Left kidney (tissue), 8 donors: Measurements from ENCODE around the gene MAGEB17. TPM values are rescaled to one million over a fixed set of nuclear protein-coding genes. Genes with fewer than 3 reads are reported as not detected.
A peak's percentile ranks its signal among the peaks of the same experiment; 100 is the strongest.
"Not testable (repeated sequence)": the region's sequence is repeated elsewhere in the genome, so short reads cannot be mapped to it uniquely, and the experiment has no call there.

Source experiments
- DNase-seq: peaks from one replicate; pipeline ENCODE4 v3.0.0-alpha.2; 2013
- long read RNA-seq, 8 donors: transcript quantifications; one replicate each; lab custom pipeline, GENCODE V29; 2026
- polyA plus RNA-seq: library from polyadenylated mRNA; unstranded; fragments of 120-200 nt; gene quantifications from one replicate; pipeline ENCODE4 v1.2.1, GENCODE V29; 2013; ENCODE audit not compliant: insufficient read length

The MAGEB17 gene, protein sequence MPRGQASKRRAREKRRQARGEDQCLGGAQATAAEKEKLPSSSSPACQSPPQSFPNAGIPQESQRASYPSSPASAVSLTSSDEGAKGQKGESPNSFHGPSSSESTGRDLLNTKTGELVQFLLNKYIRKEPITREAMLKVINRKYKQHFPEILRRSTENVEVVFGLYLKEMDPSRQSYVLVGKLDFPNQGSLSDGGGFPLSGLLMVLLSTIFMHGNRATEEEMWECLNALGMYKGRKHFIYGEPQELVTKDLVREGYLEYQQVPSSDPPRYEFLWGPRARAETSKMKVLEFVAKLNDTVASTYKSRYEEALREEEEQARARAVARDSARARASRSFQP
- polyA plus RNA-seq: 0.22 TPM
- long read RNA-seq, donor 1: 0 reads
- long read RNA-seq, donor 2: 0 reads
- long read RNA-seq, donor 3: 0 reads
- long read RNA-seq, donor 4: 0 reads
- long read RNA-seq, donor 5: 0 reads
- long read RNA-seq, donor 6: 0 reads
- long read RNA-seq, donor 7: 0 reads
- long read RNA-seq, donor 8: 0 reads

DNA sequence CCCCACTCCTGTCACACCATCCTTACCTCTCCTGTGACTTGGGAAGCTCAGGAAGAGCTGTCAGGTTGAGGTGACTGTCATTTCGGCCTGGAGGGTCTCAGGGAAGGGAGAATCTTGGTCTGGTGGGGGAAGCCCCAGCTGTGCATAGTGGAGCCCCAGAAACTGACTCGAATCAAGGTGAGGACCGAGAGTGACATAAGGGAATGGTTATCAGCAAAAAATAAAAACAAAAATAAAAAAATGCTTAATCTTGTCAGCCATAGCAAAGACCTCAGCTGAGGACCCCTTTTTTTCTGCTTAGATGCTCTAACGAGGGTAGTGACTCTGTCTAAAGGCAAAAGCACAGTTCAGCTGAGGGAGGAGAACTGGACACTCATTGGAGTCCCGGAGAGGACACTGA is at the start of gene MAGEB17:
Gene MAGEB17 (plus strand): TSS at position 301 of the 400 bp plus-strand sequence. CDS start 2,902 bp downstream, outside the sequence.
- no peak for DNase-seq

DNA sequence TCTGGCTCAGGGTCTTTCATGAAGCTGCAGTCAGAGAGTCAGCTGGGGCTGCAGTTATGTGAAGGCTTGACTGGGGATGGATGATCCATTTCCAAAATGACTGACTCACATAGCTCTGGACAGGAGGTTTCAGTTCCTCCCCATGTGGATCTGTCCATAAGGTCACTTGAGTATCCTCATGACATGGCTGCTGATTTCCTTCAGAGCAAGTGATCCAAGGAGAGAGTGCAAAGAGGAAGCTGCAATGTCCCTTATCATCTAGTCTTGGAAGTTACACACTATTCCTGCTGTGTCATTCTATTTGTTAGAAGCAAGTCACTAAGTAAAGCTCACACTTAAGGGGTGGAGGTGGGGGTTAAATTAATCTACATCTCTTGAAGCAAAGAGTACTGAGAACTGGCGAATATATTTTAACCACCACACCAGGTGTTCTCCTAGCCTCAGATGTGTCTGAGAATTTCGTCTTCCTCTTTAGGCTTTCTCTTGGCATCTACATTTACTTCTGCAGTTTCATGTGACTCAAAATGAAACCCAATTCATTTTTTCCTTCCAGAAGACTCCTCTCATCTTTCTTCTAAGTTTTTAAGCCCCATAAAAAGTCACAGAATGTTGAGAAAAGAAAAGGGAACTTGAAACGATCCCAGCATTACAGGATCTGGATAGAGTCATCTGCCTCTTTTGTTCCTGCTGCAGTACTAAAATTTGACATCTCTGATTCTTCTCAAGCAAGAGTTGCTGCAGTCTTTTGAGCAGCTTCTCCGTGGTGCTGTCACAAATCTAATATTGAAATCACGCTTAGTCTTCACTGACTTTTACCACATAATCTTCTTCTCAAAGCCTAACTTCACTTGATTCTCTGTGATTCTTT is 47.7 kb upstream of the MAGEB17 start:
- no peak for DNase-seq

DNA sequence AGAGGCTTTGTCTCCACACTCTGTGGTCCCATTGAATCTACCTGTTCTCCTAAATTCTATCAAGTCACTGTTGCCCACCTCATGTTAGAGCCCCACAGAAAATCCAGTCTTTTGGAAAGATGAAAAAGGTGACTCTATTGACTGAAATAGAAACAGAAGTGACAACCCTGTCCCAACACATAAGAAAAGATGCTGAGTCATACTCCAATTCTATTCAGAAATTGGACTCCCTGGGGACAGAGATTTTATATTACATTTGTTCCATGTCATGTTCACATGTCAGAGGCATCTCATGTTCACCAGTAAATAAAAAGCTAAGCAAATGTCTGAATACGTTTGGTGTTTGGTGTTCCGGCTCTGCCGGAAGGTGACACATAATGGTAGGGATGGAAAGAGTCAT is 46.9 kb upstream of the MAGEB17 start:
- DNase-seq: no peak

DNA sequence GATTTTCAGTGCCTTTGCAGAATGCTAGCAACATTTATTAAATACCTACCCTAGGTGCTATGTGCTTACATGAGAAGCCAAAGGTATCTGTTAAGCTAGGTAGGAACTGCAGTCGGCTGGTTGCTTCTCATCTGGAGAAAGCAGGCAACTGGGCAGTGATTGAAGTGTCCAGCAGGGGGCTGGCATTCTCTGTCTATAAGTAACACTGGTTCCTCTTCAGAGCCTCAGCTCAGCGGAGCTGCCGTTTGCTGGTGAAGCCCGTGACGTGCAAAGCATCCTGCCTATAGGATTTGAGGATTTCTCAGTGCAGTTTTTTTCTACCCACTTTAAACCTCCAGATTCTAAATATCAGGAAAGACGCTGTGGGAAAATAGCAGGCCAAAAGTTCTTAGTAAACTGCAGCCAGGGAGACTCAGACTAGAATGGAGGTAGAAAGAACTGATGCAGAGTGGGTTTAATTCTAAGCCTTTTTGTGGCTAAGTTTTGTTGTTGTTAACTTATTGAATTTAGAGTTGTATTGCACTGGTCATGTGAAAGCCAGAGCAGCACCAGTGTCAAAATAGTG is 44.0 kb upstream of the MAGEB17 start, which contains the start of gene GRPR:
Gene GRPR (plus strand): TSS at position 344 of the 565 bp plus-strand sequence. CDS start 389 bp downstream, outside the sequence.
- DNase-seq: peak; percentile 72

DNA sequence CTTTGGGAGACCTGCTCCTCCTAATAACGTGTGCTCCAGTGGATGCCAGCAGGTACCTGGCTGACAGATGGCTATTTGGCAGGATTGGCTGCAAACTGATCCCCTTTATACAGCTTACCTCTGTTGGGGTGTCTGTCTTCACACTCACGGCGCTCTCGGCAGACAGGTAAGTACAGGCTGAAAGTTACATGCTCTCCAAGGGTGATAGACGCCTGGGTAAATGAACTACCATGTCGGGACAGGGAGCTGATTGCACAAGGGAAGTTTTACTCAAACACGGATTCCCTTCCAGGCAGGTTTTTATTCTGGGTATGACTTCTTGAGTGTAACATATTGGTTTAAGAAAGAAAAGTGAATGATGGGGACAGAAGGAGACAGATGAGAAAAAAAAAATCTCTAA is 43.1 kb upstream of the MAGEB17 start:
- no peak for DNase-seq

DNA sequence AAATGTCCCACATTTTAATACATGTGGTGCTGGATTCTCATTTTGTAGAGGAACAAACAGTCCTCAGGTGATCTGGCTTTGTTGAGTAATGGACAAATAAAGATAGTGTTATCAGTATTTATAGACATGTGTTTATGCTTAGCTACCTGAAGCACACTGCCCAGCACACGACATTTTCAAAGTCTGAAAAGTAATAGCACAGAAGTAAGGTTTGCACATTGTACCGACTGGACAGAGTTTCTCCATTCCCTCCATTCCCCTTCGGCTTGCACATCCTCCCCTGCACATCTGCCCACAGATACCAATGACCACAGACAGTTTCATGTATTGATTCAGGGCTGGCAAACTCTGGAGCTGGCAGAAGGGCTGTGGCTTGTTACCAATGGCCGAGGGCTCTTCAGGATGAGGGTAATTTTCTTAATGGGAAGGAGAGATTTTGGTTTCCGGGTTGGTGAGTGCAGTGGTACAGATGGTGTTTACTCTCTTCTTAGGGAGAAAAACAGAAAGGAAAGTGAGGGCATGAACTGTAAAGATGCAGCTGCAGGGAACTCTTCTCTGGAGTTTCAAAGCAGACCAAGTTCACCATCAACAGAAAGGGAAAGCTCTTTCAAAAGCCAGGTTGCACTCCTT is 41.6 kb upstream of the MAGEB17 start:
- no peak for DNase-seq

DNA sequence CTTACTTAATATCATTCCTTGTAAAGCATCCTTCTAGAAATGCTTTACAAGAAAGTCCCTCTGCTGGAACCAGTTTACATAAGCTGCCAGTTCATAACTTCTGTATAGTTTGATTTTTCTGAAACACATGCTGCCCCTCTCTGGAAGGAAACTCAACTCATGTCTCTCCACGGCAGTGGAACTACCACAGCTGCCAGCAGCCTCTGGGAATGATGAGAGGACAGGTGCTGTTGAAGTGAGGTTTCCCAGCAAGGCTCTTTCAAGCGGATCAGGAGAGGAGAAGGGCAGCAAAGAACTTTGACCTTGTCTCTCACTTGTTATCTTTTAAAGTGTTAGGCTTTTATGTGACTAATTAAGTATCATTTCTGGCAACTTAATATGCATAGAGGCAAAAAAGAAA is 36.6 kb upstream of the MAGEB17 start:
- DNase-seq: no peak

DNA sequence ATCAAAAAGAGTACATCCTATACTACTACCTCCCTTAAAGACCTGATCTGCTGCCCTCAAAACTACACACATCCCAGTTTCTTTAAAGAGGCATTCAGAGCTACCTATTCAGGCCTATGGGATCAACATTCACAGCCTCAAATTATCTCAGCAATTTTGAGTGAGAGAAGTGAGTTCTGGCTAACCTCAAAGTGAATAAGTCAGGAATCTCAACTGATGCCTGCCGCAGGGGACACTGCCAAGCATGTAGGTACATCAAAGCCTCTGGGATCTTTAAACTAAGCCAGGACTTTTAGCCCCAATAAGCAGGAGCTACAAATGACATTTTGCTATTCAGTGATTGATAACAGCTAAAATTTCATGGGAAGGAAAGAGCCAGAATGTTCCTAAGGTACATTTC is 32.3 kb upstream of the MAGEB17 start:
- no peak for DNase-seq

DNA sequence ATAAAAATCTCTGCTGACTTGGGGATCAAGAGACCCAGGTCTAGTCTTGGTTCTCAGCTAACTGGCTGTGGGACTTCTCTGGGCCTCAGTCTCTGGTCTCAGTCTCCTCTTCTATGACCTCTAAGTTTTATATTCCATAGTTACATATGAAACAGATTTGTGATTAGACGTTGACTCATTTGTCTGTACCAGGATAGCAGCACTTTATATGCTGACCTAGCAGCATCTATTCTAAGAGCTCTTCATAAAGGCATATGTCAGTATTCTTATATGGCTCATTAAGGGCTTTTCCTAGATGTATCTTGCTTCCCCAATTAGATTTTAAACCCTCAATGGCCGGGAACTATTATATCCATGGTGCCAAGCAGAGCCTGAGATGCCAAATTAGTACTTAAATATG is 31.2 kb upstream of the MAGEB17 start:
- DNase-seq: no peak

DNA sequence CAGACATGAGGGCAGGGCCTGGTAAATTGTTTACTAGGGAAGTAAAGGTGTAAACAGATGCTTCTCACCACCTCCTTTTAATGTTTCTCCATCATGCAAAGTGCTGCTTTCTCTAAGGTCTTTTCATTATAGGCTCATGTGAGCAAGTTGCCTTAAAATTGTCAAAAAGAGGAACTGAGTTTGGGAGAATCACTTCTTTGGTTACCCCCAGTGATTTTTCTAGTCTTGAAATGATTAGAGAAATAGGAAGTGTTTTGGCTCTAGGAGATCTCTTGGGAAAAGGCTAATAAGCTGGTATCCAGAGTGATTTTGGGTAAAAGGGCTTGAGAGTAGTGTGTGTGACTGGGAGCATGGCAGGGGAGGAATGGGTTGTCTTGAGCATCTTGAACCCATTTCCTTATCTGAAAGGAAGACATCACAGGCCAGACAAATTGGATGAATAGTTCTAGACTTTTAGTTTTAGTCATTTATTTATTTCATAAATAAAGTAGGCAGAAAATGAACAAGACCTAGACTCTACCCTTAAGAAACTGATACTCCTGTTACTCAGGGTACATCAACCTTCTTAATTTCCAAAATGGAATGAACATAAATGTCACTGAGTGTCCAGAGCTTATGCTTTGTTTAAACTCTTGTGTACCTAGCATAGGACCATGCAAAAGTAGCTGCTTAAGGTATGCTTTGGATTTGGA is 29.7 kb upstream of the MAGEB17 start:
- DNase-seq: no peak

DNA sequence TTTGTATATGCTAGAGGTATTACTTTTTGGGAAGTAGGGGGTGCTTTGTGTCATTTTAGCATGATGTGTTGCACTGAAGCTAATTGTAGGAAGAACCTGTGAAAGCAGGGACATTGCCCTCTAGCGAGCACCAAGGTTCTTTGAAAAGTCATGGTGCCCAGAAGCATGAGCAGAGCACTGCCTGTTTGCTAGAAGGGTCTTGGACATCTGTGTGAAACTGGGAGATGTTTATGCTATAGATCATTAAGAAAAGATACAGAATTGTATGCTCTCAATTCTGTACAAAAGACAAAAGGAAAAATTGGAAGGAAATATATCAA is 29.2 kb upstream of the MAGEB17 start:
- DNase-seq: no peak

DNA sequence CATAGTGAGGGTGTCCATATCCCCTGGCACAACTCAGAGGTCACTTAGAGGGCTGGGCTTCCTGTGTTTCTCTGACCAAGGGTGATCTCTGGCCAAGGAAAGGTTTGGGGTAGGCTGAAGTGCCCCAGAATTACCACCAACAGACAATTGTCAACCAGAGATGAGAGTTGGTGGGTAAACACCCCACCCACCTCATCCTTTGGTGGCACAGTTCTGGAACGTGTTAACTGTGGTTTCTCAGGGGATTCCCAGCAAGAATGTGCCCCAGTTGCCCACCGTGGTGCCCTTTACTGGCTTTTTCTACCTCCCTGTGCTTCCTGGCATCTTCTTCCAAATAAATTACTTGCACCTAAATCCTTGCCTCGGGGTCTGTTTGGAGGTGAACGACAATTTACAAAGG is 26.8 kb upstream of the MAGEB17 start:
- DNase-seq: no peak

DNA sequence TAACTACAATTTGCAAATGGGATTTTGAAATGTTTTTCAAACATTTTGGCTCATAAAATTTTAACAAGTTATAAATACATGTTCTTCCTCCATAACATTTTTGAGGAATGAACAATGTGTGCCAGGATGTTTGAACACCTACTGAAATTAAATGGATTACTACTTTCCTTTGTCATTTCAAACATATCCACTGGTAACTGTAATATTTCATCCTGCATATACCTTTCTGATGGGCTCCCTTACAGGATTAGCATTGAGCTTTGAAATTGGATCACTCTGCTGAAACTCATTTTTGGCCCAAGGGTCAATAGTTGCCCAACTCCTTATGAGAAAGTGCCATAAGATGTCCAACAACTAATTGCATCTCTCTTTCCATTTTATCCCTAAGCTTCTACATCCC is 26.3 kb upstream of the MAGEB17 start:
- no peak for DNase-seq

DNA sequence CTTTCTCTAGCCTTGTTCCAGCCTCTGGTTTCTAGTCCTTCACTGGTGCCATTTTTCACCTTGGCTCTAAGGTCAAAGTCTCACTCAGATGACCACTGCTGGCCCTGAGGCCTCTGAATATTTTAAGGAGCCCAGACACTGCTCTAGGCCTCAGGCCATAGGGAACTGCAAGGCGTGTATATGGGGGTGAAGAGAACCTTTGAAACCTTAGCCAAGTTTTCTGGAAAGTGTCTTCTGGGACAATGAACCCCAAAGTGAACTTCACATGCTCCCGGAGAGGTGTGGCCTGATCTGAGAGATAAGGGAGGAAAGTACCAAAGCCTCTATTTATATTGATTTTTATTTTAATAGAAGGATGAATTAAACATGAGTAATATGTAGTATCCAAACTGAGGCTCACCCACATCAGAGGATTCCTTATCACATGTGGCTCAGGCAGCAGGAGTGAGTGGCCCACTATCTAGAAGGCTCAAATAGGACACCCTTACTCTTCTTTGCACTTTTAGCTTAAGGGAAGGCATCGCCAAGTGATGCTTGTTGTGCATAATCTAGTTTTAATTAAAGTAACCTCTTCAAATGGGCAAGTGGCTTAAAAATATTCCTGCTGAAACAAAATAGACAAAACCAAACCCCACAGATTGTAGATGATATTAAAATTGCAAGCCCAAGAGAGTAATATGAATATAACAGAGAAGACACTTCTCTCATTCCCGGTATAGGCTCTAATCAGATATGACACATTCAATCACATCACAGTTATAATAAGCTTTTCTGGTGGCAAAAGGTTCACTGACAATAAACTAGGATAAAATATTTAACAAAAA is 25.6 kb upstream of the MAGEB17 start:
- no peak for DNase-seq

DNA sequence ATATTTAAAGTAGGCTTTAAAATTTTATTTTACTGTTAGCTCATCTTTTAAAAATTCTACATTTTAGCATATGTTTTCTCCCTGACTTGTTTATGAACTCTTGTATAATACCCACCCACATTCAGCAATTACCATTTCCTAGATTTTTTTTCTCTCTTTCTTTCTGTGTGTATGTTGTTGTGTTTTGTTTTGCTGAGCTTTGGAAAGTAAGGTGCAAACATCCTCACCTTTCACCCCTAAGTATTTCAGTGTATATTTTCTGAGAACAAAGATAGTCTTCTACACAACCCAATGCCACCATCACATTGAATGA is 25.1 kb upstream of the MAGEB17 start:
- no peak for DNase-seq

DNA sequence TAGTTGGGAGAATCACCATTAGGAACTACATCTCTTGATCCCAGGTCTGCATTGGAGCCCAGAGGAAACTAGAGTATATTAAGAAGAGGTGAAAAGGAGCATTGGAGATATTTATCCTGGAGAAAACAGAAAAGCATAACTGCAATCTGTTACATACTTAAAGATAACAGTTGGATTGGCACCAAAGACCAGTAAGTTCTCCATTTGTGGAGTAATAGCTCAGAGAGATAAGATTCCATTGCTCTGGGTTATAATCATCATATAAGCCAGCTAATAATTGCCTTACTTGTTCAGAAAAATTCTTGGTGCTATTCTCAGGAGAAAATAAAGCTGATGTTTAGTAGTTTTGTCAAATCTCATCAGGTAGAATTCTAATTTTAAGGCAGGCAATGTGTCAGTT is 23.3 kb upstream of the MAGEB17 start:
- no peak for DNase-seq

DNA sequence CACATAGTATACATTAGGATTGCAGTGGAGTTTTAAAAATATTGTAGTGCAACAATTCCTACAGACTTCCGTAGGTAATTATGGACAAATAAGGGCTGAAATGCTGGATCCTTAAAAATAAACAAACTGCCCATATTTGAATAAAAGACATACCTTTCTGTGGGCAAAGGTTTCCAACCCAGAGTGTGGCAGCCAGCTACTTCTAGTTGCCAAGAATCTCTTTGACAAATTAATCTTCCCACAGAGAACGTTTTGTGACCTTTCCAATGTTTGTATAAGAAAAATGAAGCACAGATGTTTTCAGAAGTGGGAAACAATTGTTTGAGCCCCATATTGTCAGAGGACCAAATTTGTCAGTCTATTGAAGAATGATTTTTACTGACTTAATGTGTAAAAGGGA is 22.9 kb upstream of the MAGEB17 start:
- DNase-seq: no peak

DNA sequence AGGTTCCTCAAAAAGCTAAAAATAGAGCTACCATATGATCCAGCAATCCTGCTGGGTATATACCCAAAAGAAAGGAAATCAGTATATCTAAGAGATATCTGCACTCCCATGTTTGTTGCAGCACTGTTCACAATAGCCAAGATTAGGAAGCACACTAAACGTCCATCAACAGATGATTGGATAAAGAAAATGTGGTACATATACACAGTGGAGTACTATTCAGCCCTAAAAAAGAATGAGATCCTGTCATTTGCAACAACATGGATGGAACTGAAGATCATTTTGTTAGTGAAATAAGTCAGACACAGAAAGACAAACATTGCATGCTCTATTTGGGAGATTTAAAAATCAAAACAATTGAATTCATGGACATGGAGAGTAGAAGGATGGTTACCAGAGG is 22.2 kb upstream of the MAGEB17 start:
- not testable (repeated sequence) for DNase-seq

DNA sequence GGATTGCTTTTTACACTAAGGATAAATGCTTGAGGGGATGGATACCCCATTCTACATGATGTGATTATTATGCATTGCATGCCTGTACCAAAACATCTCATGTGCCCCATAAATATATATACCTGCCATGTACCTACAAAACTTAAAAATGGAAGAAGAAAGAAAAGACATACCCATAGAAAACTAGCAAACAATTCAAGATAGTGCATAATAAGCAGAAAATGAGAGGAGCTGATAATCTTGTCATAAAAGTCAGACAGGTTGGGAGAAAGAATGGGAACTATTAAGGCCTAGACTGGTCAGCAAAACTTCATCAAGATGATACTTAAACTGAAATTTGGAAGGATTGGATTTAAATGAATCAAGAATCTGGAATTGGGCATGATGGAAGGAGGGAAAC is 21.6 kb upstream of the MAGEB17 start:
- no peak for DNase-seq

DNA sequence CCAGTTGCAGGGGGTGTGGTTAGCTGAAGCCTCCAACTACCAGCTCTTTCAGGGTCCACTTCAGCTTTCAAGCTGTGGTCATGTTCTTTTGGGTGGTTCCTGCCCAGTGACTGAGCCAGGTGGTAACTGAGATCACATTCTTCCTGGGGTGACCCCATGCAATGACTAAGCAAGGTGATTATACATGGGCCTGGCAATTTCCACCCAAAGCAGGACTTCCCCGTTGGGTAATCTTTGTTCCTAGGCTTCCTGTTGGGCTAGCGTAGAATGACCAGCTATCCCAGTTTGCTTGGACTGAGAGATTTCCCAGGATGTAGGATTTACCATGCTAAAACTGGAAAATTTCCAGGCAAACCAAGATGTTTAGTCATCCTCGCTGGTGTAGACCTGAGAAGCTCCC is 18.4 kb upstream of the MAGEB17 start:
- no peak for DNase-seq

DNA sequence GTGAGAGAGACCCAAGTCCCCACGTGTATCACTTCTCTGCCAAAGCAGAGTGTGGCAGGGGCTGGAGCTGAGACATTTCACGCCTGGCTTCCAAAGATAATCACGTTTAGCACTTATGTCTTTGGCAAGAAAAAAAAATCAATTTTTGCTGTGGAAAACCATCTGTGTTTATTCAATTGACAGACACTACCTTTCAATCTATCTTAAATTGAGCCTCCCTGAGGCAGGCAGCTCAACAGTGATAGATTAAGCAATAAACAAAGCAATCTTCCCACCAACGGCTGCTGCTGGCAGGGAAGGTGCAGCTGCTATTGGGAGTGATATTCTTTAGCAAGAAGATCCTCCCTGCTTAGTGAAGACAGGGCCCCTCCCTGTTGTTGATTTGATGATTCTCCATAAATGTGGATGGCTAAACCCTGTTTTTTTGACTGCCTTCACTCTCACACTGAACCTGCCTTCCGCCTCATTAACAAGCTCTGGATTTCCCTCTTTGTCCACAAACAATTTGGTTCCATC is 11.6 kb upstream of the MAGEB17 start:
- no peak for DNase-seq
